Measurements from ENCODE around the gene AFG1L.

DNA sequence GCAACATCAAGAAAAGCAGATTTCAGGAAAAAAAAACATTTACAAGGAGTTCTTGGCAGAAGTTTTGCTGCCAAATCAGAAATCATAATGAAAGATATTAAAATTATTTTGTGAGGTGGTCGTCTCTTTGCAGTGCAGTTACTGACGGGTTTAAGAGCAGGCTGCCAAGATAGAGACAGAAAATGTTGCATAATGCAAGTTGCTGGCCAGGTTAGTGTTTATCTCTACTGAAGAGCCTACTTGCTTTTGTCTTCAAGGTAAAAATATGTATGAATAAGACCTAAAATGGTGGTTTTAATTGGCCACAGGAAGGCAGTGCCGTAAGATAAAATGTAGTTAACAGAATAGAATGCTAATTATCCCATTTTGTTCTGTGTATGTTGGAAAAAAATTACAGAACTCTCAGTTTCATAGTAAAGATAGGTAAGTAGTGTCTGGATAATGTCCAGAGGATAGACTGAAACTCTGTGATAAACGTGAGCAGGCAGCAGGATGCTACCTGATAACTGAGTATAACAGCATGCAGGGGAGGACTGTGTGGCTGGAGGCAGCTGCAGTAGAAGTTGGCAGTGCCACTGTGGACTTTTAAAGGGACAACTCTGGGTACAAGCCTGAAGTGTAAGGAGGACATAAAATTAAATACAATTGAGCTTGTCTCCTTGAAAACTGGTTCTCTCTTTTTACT lies 279.7 kb downstream of the AFG1L start:
- TF ChIP-seq EZH2 (IDR thresholded peaks at IDR 0.05; ENCODE audit: insufficient read depth, poor library complexity, severe bottlenecking) (no peak), EZH2phosphoT487 (IDR thresholded peaks at IDR 0.05; ENCODE audit: insufficient read depth, low read depth) (no peak)
